ENCODE data around the gene ZNF431.

ZNF431 gene

DNA sequence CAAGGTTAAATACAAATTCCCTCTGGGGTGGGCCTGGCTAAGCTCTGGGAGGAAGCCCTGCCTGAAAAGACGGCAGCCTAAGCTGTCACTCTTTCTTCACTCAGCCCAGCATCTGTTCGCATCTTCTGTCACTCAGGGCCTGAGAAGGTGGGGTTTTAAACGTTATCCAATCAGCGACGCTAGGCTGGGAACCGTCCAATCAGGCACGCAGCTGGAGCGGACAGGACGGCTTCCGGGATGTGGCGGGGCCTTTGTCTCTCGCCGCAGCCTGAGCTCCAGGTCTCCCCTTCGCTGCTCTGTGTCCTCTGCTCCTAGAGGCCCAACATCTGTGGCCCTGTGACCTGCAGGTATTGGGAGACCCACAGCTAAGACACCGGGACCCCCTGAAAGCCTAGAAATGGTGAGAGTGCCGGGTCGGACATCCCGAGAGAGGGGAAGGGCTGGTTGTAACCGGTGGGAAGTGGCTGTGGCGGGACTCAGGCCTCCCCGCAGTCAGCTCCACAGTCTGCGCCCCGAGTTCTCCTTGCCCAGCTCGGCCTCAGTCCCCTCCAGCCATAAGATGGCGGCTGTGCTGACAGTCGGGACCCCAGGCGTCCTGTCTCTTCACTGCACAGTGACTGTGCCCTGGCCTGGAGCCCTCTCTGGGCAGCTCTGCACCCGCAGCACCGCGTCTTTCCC is at the start of gene ZNF431:
Gene ZNF431 (plus strand): TSS at position 254 of the 678 bp plus-strand sequence. CDS start 144 bp downstream, at position 398.
- Histone ChIP-seq H3K27me3 (ENCODE audit: insufficient read depth, low read length) (no peaks in the 10 kb centered on the region), H3K36me3 (ENCODE audit: insufficient read depth, low read length) (peaks cover 35% of the 10 kb centered on the region), H3K9me3 (ENCODE audit: low read length) (peaks cover 19% of the 10 kb centered on the region), H2AFZ (ENCODE audit: low read depth, low read length) (no peak within 1 kb of the TSS), H3K4me1 (ENCODE audit: insufficient read depth, low read length) (peaks cover 7% of the 10 kb centered on the region), H3K4me3 (ENCODE audit: low read length) (peak within 1 kb of the TSS; percentile 76)

DNA sequence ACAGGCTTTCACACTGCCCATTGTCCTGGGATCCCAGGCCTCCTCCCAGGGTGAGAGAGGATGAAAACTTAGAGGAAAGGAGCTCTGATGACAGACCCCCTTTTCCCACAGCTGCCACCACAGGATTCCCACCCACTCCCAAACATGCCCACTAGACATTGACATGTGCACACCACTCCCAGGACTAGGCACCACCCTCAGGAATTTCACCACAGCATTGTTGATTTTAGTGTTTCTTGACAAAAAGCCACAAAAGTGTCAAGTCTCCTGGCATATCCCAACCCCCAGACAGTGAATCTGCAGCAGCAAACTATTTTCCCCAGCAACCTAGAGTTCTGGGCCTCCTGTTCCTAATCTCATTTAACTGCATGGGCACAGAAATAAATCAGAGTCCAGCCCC is 49.7 kb upstream of the ZNF431 start:
- Histone ChIP-seq H3K9me3 (ENCODE audit: low read length) (peaks cover 6% of the 10 kb centered on the region), H3K27me3 (ENCODE audit: insufficient read depth, low read length) (no peaks in the 10 kb centered on the region), H3K36me3 (ENCODE audit: insufficient read depth, low read length) (peaks cover 59% of the 10 kb centered on the region), H2AFZ (ENCODE audit: low read depth, low read length) (no peak overlapping the region), H3K4me1 (ENCODE audit: insufficient read depth, low read length) (peaks cover 7% of the 10 kb centered on the region), H3K4me3 (ENCODE audit: low read length) (no peak overlapping the region)

DNA sequence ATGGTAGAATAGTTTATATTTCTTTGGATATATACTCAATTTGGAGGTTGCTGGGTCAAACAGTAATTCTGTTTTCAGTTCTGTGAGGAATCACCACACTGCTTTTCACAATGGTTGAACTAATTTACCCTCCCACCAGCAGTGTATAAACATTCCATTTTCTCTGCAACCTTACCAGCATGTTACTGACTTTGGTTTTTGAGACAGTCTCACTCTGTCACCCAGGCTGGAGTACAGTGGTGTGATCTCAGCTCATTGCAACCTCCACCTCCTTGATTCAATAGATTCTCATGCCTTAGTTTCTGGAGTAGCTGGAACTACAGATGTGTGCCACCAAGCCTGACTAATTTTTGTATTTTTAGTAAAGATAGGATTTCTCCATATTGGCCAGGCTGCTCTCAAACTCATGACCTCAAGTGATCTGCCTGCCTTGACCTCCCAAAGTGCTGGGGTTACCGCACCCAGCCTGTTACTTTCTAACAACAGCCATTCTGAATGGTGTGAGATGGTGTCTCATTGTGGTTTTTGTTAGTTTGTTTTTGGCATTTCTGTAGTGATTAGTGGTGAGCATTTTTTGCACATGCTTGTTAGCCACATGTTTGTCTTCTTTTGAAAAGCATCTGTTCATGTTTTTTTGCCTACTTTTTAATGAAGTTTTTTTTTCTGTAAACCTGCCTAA is 47.4 kb upstream of the ZNF431 start:
- Histone ChIP-seq H3K4me1 (ENCODE audit: insufficient read depth, low read length) (peaks cover 7% of the 10 kb centered on the region), H3K9me3 (ENCODE audit: low read length) (peaks cover 4% of the 10 kb centered on the region), H3K36me3 (ENCODE audit: insufficient read depth, low read length) (peaks cover 59% of the 10 kb centered on the region), H2AFZ (ENCODE audit: low read depth, low read length) (no peak overlapping the region), H3K4me3 (ENCODE audit: low read length) (no peak overlapping the region), H3K27me3 (ENCODE audit: insufficient read depth, low read length) (no peaks in the 10 kb centered on the region)

DNA sequence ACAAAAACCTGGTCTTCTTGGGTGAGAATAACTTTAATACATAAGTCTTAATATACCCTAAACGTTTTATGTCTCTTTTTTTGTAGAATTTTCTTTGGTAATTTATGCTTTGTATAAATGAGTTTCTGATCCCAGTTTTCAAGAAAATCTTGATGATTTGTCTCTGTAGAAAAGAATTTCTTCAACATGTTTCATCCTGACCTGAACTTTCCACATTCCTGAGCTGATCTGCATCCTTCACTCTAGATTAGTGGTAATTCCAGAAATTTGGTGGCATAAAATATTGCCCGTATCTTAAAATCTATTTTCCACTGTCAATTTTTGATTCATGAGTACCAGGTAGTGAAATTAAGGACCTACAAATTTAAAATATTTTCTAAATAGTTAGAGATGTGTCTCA is 43.5 kb upstream of the ZNF431 start:
- Histone ChIP-seq H3K4me1 (ENCODE audit: insufficient read depth, low read length) (no peaks in the 10 kb centered on the region), H3K27me3 (ENCODE audit: insufficient read depth, low read length) (no peaks in the 10 kb centered on the region), H2AFZ (ENCODE audit: low read depth, low read length) (no peak overlapping the region), H3K4me3 (ENCODE audit: low read length) (no peak overlapping the region), H3K9me3 (ENCODE audit: low read length) (peaks cover 4% of the 10 kb centered on the region), H3K36me3 (ENCODE audit: insufficient read depth, low read length) (peaks cover 76% of the 10 kb centered on the region)

DNA sequence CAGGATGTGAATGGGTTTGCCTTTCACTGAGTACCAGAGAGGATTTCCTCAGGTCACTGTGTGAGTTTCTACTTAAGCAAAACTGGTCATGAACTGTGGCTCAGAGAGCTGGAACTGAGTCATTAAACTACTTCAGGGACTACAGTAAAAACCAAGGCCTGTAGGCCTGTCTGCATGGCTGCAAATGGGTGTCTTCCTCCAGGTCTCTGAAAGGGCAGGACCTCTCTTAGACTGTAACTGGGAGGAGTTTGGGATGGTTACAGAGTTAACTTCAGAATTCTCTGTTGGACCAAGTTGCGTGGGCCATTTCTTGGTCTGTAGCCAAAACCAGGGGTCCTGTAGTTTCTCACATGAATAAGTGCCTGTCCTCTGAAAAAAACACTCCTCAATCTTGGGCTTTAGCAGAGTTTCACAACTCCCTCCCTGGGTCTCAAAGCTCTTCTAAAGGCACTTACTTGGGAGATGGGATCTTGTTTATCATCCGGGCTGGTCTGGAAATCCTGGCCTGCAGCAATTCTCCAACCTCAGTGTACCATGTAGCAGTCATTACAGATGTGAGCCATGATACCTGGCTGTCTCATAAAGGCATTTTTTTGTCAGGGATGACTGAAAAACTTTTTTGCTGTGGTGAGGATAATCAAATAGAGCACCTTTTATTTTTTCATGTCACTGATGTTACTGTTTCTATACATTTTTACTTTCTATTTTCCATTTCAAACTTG is 40.2 kb upstream of the ZNF431 start:
- peaks cover 76% of the 10 kb centered on the region for H3K36me3 ChIP-seq (ENCODE audit: insufficient read depth, low read length)
- no peaks in the 10 kb centered on the region for H3K4me1 ChIP-seq (ENCODE audit: insufficient read depth, low read length)
- H3K9me3 ChIP-seq (ENCODE audit: low read length) = peaks cover 13% of the 10 kb centered on the region
- H3K27me3 ChIP-seq (ENCODE audit: insufficient read depth, low read length) = no peaks in the 10 kb centered on the region
- H3K4me3 ChIP-seq (ENCODE audit: low read length) = no peak overlapping the region
- H2AFZ ChIP-seq (ENCODE audit: low read depth, low read length) = no peak overlapping the region

DNA sequence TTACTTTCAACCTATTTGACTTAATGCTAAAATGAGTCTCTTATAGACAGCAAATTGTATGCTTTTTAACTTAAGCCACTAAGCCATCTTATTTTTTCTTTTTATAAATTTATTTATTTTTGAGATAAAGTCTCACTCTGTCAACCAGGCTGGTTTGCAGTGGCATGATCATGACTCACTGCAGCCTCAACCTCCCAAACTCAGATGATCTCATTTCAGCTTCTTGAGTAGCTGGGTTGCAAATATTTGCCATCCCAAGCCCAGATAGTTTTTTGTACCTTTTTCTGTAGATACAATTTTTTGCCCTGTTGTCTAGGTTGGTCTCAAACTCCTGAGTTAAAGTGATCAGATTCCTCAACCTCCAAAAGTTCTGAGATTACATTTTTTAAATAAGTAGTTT is 32.7 kb upstream of the ZNF431 start:
- H2AFZ ChIP-seq (ENCODE audit: low read depth, low read length) = no peak overlapping the region
- H3K4me3 ChIP-seq (ENCODE audit: low read length) = no peak overlapping the region
- peaks cover 32% of the 10 kb centered on the region for H3K9me3 ChIP-seq (ENCODE audit: low read length)
- H3K27me3 ChIP-seq (ENCODE audit: insufficient read depth, low read length) = no peaks in the 10 kb centered on the region
- H3K36me3 ChIP-seq (ENCODE audit: insufficient read depth, low read length) = peaks cover 51% of the 10 kb centered on the region
- no peaks in the 10 kb centered on the region for H3K4me1 ChIP-seq (ENCODE audit: insufficient read depth, low read length)

DNA sequence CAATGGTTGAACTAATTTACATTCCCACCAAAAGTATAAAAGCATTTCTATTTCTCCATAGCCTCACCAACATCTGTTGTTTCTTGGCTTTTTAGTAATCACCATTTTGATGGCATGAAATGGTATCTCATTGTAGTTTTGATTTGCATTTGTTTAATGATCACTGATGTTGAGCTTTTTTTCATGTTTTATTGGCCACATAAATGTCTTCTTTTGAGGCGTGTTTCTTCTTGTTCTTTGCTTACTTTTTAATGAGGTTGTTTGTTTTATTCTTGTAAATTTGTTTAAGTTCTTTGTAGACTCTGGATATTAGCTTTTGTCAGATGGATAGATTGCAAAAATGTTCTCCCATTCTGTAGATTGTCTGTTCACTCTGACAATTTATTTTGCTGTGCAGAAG is 31.7 kb upstream of the ZNF431 start:
- H3K9me3 ChIP-seq (ENCODE audit: low read length) = peaks cover 28% of the 10 kb centered on the region
- no peak overlapping the region for H2AFZ ChIP-seq (ENCODE audit: low read depth, low read length)
- no peak overlapping the region for H3K4me3 ChIP-seq (ENCODE audit: low read length)
- peaks cover 48% of the 10 kb centered on the region for H3K36me3 ChIP-seq (ENCODE audit: insufficient read depth, low read length)
- no peaks in the 10 kb centered on the region for H3K4me1 ChIP-seq (ENCODE audit: insufficient read depth, low read length)
- H3K27me3 ChIP-seq (ENCODE audit: insufficient read depth, low read length) = no peaks in the 10 kb centered on the region

DNA sequence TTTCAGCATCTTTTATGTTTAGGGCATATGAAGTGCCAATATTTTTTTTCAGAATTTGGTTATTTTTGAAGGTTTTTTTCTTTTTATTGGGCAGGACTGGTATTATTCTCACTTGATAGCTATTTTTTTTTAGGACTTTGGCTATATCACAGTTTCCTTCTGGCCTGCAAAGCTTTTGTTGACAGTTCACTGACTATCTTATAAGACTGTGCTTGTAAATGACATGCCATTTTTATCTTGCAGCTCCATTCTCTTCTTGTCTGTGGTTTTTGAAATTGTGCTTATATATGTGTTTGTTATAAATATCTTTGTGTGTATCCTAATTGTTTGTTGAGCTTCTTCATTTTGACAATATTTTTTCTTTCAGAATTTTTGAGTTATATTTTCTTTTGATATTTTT is 26.4 kb upstream of the ZNF431 start:
- H3K9me3 ChIP-seq (ENCODE audit: low read length) = peaks cover 32% of the 10 kb centered on the region
- no peaks in the 10 kb centered on the region for H3K4me1 ChIP-seq (ENCODE audit: insufficient read depth, low read length)
- no peak overlapping the region for H3K4me3 ChIP-seq (ENCODE audit: low read length)
- no peaks in the 10 kb centered on the region for H3K27me3 ChIP-seq (ENCODE audit: insufficient read depth, low read length)
- no peak overlapping the region for H2AFZ ChIP-seq (ENCODE audit: low read depth, low read length)
- peaks cover 57% of the 10 kb centered on the region for H3K36me3 ChIP-seq (ENCODE audit: insufficient read depth, low read length)

DNA sequence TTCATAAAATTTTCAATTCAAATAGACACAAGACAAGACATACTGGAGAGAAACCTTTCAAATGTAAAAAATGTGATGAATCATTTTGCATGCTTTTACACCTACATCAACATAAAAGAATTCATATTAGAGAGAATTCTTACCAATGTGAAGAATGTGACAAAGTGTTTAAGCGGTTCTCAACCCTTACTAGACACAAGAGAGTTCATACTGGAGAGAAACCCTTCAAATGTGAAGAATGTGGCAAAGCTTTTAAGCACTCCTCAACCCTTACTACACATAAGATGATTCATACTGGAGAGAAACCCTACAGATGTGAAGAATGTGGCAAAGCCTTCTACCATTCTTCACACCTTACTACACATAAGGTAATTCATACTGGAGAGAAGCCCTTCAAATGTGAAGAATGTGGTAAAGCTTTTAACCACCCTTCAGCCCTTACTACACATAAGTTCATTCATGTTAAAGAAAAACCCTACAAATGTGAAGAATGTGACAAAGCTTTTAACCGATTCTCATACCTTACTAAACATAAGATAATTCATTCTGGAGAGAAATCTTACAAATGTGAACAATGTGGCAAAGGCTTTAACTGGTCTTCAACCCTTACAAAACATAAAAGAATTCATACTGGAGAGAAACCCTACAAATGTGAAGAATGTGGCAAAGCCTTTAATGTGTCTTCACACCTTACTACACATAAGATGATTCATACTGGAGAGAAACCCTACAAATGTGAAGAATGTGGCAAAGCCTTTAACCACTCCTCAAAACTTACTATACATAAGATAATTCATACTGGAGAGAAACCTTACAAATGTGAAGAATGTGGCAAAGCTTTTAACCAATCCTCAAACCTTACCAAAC is 24.6 kb upstream of the ZNF431 start:
- Histone ChIP-seq H3K36me3 (ENCODE audit: insufficient read depth, low read length) (peaks cover 61% of the 10 kb centered on the region), H3K4me3 (ENCODE audit: low read length) (no peak overlapping the region), H2AFZ (ENCODE audit: low read depth, low read length) (no peak overlapping the region), H3K27me3 (ENCODE audit: insufficient read depth, low read length) (no peaks in the 10 kb centered on the region), H3K4me1 (ENCODE audit: insufficient read depth, low read length) (no peaks in the 10 kb centered on the region), H3K9me3 (ENCODE audit: low read length) (peaks cover 32% of the 10 kb centered on the region)

DNA sequence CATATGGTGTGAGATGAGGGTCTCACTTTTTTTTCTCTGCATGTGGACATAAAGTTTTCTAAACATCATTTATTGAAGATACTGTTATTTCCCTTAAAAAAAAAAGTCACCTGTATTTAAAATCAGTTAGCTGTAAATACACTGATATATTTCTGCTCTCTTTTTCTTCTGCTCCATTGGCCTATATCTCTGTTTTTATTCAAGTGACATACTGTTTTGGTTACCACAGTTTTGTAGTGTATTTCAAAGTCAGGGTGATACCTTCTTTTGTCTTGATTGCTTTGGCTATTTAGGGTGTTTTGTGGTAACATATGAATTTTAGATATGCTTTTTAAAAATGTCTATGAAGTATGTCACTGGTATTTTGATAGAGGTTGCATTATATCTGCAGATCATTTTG is 15.8 kb upstream of the ZNF431 start:
- no peak overlapping the region for H2AFZ ChIP-seq (ENCODE audit: low read depth, low read length)

DNA sequence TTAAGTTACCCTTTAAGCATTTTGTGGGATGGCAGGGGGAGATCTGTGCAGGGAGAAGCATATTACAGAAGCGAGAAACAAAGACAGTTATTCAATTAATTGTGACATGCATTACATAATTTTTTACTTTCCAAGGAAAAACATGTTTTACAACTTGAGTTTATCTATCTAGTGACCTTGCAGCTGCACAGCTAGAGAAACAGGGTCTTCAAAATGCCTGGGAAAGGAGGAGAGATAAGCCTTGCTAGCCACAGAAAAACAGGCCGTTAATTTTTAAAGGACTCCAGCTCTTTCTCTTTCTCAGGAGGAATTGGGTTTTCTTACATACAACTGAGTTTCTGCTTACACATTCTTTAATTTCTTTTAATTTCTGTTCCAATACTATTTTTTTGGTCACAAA is 14.8 kb upstream of the ZNF431 start:
- Histone ChIP-seq H3K4me3 (ENCODE audit: low read length) (no peak overlapping the region), H2AFZ (ENCODE audit: low read depth, low read length) (no peak overlapping the region)

More for the DNA sequence above, 15.8 kb upstream of the ZNF431 start:
- peaks cover 2% of the 10 kb centered on the region for H3K9me3 ChIP-seq (ENCODE audit: low read length)
- H3K4me1 ChIP-seq (ENCODE audit: insufficient read depth, low read length) = no peaks in the 10 kb centered on the region
- H3K27me3 ChIP-seq (ENCODE audit: insufficient read depth, low read length) = no peaks in the 10 kb centered on the region
- no peak overlapping the region for H3K4me3 ChIP-seq (ENCODE audit: low read length)
- H3K36me3 ChIP-seq (ENCODE audit: insufficient read depth, low read length) = peaks cover 11% of the 10 kb centered on the region

DNA sequence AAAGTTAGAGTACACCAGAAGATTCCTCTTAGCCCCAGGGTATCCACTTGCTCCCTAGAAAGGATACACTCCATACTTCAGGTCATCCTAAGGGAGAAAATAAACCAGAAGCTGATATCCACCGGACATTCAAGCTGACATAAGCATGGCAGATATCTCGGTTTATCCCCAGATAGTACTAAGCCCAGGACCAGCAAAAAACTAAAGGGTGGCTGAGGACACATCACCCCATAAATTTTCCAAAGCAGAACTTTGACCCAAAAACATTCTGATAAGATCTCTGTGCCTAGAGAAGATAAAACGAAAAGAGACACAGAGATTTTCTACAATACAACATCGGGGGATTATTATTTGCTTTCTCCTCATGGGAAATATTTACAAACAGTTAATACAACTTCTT is 13.9 kb upstream of the ZNF431 start:
- peaks cover 2% of the 10 kb centered on the region for H3K36me3 ChIP-seq (ENCODE audit: insufficient read depth, low read length)
- no peaks in the 10 kb centered on the region for H3K27me3 ChIP-seq (ENCODE audit: insufficient read depth, low read length)
- no peak overlapping the region for H3K4me3 ChIP-seq (ENCODE audit: low read length)
- no peaks in the 10 kb centered on the region for H3K4me1 ChIP-seq (ENCODE audit: insufficient read depth, low read length)
- peaks cover 2% of the 10 kb centered on the region for H3K9me3 ChIP-seq (ENCODE audit: low read length)
- H2AFZ ChIP-seq (ENCODE audit: low read depth, low read length) = no peak overlapping the region

More for the DNA sequence above, 14.8 kb upstream of the ZNF431 start:
- H3K36me3 ChIP-seq (ENCODE audit: insufficient read depth, low read length) = peaks cover 8% of the 10 kb centered on the region
- no peaks in the 10 kb centered on the region for H3K4me1 ChIP-seq (ENCODE audit: insufficient read depth, low read length)
- H3K27me3 ChIP-seq (ENCODE audit: insufficient read depth, low read length) = no peaks in the 10 kb centered on the region
- H3K9me3 ChIP-seq (ENCODE audit: low read length) = peaks cover 2% of the 10 kb centered on the region

All from neuron (in vitro differentiated cells).